ENCODE measurements around the gene WWOX.

Gene WWOX

GRCh38 chr16:78931267-78931666 is 831.8 kb downstream of the WWOX start:
- Histone ChIP-seq H3K4me3 (ENCODE audit: low read length) (no peak overlapping the region), H3K9ac (ENCODE audit: low read length) (no peak overlapping the region), H3K9me3 (ENCODE audit: control insufficient read depth, low read length) (no peaks in the 10 kb centered on the region), H3K27me3 (replicated peaks; ENCODE audit: control insufficient read depth, insufficient read depth, low read length) (no peaks in the 10 kb centered on the region), H3K4me1 (ENCODE audit: control insufficient read depth, insufficient read depth, low read length) (no peaks in the 10 kb centered on the region), H3K36me3 (ENCODE audit: control insufficient read depth, insufficient read depth, low read length, severe bottlenecking) (no peaks in the 10 kb centered on the region)
- DNase-seq (ENCODE audit: low read depth), result no peak

- no peak for DNase-seq (ENCODE audit: low read depth)
- Histone ChIP-seq H3K9me3 (ENCODE audit: control insufficient read depth, low read length) (no peaks in the 10 kb centered on the region), H3K4me1 (ENCODE audit: control insufficient read depth, insufficient read depth, low read length) (no peaks in the 10 kb centered on the region), H3K27me3 (replicated peaks; ENCODE audit: control insufficient read depth, insufficient read depth, low read length) (no peaks in the 10 kb centered on the region), H3K36me3 (ENCODE audit: control insufficient read depth, insufficient read depth, low read length, severe bottlenecking) (no peaks in the 10 kb centered on the region), H3K4me3 (ENCODE audit: low read length) (no peak overlapping the region), H3K9ac (ENCODE audit: low read length) (no peak overlapping the region)
Measured at GRCh38 chr16:78931678-78932077, 832.2 kb downstream of the WWOX start.

GRCh38 chr16:78932355-78932943 is 833.0 kb downstream of the WWOX start:
- Histone ChIP-seq H3K27me3 (replicated peaks; ENCODE audit: control insufficient read depth, insufficient read depth, low read length) (no peaks in the 10 kb centered on the region), H3K4me3 (ENCODE audit: low read length) (no peak overlapping the region)
- DNase-seq (ENCODE audit: low read depth), result no peak

GRCh38 chr16:78936060-78936459 is 836.6 kb downstream of the WWOX start:
- no peak overlapping the region for H3K9ac ChIP-seq (ENCODE audit: low read length)
- H3K27me3 ChIP-seq (replicated peaks; ENCODE audit: control insufficient read depth, insufficient read depth, low read length), result no peaks in the 10 kb centered on the region
- no peaks in the 10 kb centered on the region for H3K36me3 ChIP-seq (ENCODE audit: control insufficient read depth, insufficient read depth, low read length, severe bottlenecking)
- H3K4me3 ChIP-seq (ENCODE audit: low read length), result no peak overlapping the region
- no peak for DNase-seq (ENCODE audit: low read depth)
- H3K9me3 ChIP-seq (ENCODE audit: control insufficient read depth, low read length), result no peaks in the 10 kb centered on the region
- H3K4me1 ChIP-seq (ENCODE audit: control insufficient read depth, insufficient read depth, low read length), result no peaks in the 10 kb centered on the region

More at GRCh38 chr16:78932355-78932943, 833.0 kb downstream of the WWOX start:
- H3K9me3 ChIP-seq (ENCODE audit: control insufficient read depth, low read length), result no peaks in the 10 kb centered on the region
- no peak overlapping the region for H3K9ac ChIP-seq (ENCODE audit: low read length)
- H3K4me1 ChIP-seq (ENCODE audit: control insufficient read depth, insufficient read depth, low read length), result no peaks in the 10 kb centered on the region
- H3K36me3 ChIP-seq (ENCODE audit: control insufficient read depth, insufficient read depth, low read length, severe bottlenecking), result no peaks in the 10 kb centered on the region

GRCh38 chr16:78939597-78939996 is 840.1 kb downstream of the WWOX start:
- H3K9me3 ChIP-seq (ENCODE audit: control insufficient read depth, low read length), result no peaks in the 10 kb centered on the region
- H3K27me3 ChIP-seq (replicated peaks; ENCODE audit: control insufficient read depth, insufficient read depth, low read length), result no peaks in the 10 kb centered on the region
- no peak for DNase-seq (ENCODE audit: low read depth)
- no peaks in the 10 kb centered on the region for H3K4me1 ChIP-seq (ENCODE audit: control insufficient read depth, insufficient read depth, low read length)
- H3K36me3 ChIP-seq (ENCODE audit: control insufficient read depth, insufficient read depth, low read length, severe bottlenecking), result no peaks in the 10 kb centered on the region
- no peak overlapping the region for H3K9ac ChIP-seq (ENCODE audit: low read length)
- H3K4me3 ChIP-seq (ENCODE audit: low read length), result no peak overlapping the region

GRCh38 chr16:78942625-78943245 is 843.3 kb downstream of the WWOX start:
- Histone ChIP-seq H3K4me3 (ENCODE audit: low read length) (no peak overlapping the region), H3K4me1 (ENCODE audit: control insufficient read depth, insufficient read depth, low read length) (no peaks in the 10 kb centered on the region)
- DNase-seq (ENCODE audit: low read depth), result no peak

GRCh38 chr16:78945336-78945735 is 845.9 kb downstream of the WWOX start:
- H3K4me1 ChIP-seq (ENCODE audit: control insufficient read depth, insufficient read depth, low read length), result no peaks in the 10 kb centered on the region
- DNase-seq (ENCODE audit: low read depth), result no peak
- H3K36me3 ChIP-seq (ENCODE audit: control insufficient read depth, insufficient read depth, low read length, severe bottlenecking), result no peaks in the 10 kb centered on the region
- peaks cover 8% of the 10 kb centered on the region for H3K9me3 ChIP-seq (ENCODE audit: control insufficient read depth, low read length)
- H3K9ac ChIP-seq (ENCODE audit: low read length), result no peak overlapping the region
- no peak overlapping the region for H3K4me3 ChIP-seq (ENCODE audit: low read length)
- H3K27me3 ChIP-seq (replicated peaks; ENCODE audit: control insufficient read depth, insufficient read depth, low read length), result peaks cover 8% of the 10 kb centered on the region

More at GRCh38 chr16:78942625-78943245, 843.3 kb downstream of the WWOX start:
- Histone ChIP-seq H3K9me3 (ENCODE audit: control insufficient read depth, low read length) (no peaks in the 10 kb centered on the region), H3K36me3 (ENCODE audit: control insufficient read depth, insufficient read depth, low read length, severe bottlenecking) (no peaks in the 10 kb centered on the region), H3K27me3 (replicated peaks; ENCODE audit: control insufficient read depth, insufficient read depth, low read length) (peaks cover 2% of the 10 kb centered on the region), H3K9ac (ENCODE audit: low read length) (no peak overlapping the region)

- no peak overlapping the region for H3K4me3 ChIP-seq (ENCODE audit: low read length)
- peaks cover 8% of the 10 kb centered on the region for H3K27me3 ChIP-seq (replicated peaks; ENCODE audit: control insufficient read depth, insufficient read depth, low read length)
- H3K4me1 ChIP-seq (ENCODE audit: control insufficient read depth, insufficient read depth, low read length), result no peaks in the 10 kb centered on the region
- H3K9ac ChIP-seq (ENCODE audit: low read length), result no peak overlapping the region
- H3K36me3 ChIP-seq (ENCODE audit: control insufficient read depth, insufficient read depth, low read length, severe bottlenecking), result no peaks in the 10 kb centered on the region
- peaks cover 8% of the 10 kb centered on the region for H3K9me3 ChIP-seq (ENCODE audit: control insufficient read depth, low read length)
- no peak for DNase-seq (ENCODE audit: low read depth)
Measured at GRCh38 chr16:78946556-78946955, 847.1 kb downstream of the WWOX start.

- Histone ChIP-seq H3K9me3 (ENCODE audit: control insufficient read depth, low read length) (peaks cover 8% of the 10 kb centered on the region), H3K9ac (ENCODE audit: low read length) (no peak overlapping the region), H3K27me3 (replicated peaks; ENCODE audit: control insufficient read depth, insufficient read depth, low read length) (peaks cover 8% of the 10 kb centered on the region), H3K4me1 (ENCODE audit: control insufficient read depth, insufficient read depth, low read length) (no peaks in the 10 kb centered on the region), H3K36me3 (ENCODE audit: control insufficient read depth, insufficient read depth, low read length, severe bottlenecking) (no peaks in the 10 kb centered on the region), H3K4me3 (ENCODE audit: low read length) (no peak overlapping the region)
- DNase-seq (ENCODE audit: low read depth), result no peak
Measured at GRCh38 chr16:78950768-78951167, 851.3 kb downstream of the WWOX start.

GRCh38 chr16:78952630-78953029 is 853.2 kb downstream of the WWOX start:
- Histone ChIP-seq H3K9me3 (ENCODE audit: control insufficient read depth, low read length) (peaks cover 8% of the 10 kb centered on the region), H3K27me3 (replicated peaks; ENCODE audit: control insufficient read depth, insufficient read depth, low read length) (peaks cover 7% of the 10 kb centered on the region), H3K9ac (ENCODE audit: low read length) (no peak overlapping the region), H3K4me1 (ENCODE audit: control insufficient read depth, insufficient read depth, low read length) (no peaks in the 10 kb centered on the region), H3K4me3 (ENCODE audit: low read length) (no peak overlapping the region), H3K36me3 (ENCODE audit: control insufficient read depth, insufficient read depth, low read length, severe bottlenecking) (no peaks in the 10 kb centered on the region)
- DNase-seq (ENCODE audit: low read depth), result no peak

GRCh38 chr16:78953526-78953925 is 854.1 kb downstream of the WWOX start:
- H3K36me3 ChIP-seq (ENCODE audit: control insufficient read depth, insufficient read depth, low read length, severe bottlenecking), result no peaks in the 10 kb centered on the region

GRCh38 chr16:78955206-78955605 is 855.8 kb downstream of the WWOX start:
- no peaks in the 10 kb centered on the region for H3K36me3 ChIP-seq (ENCODE audit: control insufficient read depth, insufficient read depth, low read length, severe bottlenecking)
- no peaks in the 10 kb centered on the region for H3K4me1 ChIP-seq (ENCODE audit: control insufficient read depth, insufficient read depth, low read length)
- H3K4me3 ChIP-seq (ENCODE audit: low read length), result no peak overlapping the region
- H3K27me3 ChIP-seq (replicated peaks; ENCODE audit: control insufficient read depth, insufficient read depth, low read length), result no peaks in the 10 kb centered on the region
- no peak overlapping the region for H3K9ac ChIP-seq (ENCODE audit: low read length)
- DNase-seq (ENCODE audit: low read depth), result no peak
- H3K9me3 ChIP-seq (ENCODE audit: control insufficient read depth, low read length), result no peaks in the 10 kb centered on the region

More at GRCh38 chr16:78953526-78953925, 854.1 kb downstream of the WWOX start:
- no peak overlapping the region for H3K9ac ChIP-seq (ENCODE audit: low read length)
- no peak for DNase-seq (ENCODE audit: low read depth)
- H3K4me1 ChIP-seq (ENCODE audit: control insufficient read depth, insufficient read depth, low read length), result no peaks in the 10 kb centered on the region
- H3K27me3 ChIP-seq (replicated peaks; ENCODE audit: control insufficient read depth, insufficient read depth, low read length), result no peaks in the 10 kb centered on the region
- no peak overlapping the region for H3K4me3 ChIP-seq (ENCODE audit: low read length)
- H3K9me3 ChIP-seq (ENCODE audit: control insufficient read depth, low read length), result peaks cover 6% of the 10 kb centered on the region
